Neural progenitor cell (in vitro differentiated cells): ENCODE measurements around the gene PPIL6. TPM values are rescaled to one million over a fixed set of nuclear protein-coding genes. Genes with fewer than 3 reads are reported as not detected.

Experiments
- DNase-seq: peaks from one replicate; pipeline ENCODE4 v3.0.0-alpha.2; 2016; ENCODE audit warnings: low spot score
- H2AFZ ChIP-seq: fragments of 200-600 bp; sonication (generic); replicated peaks from 2 replicates; pipeline ENCODE4 v1.6.1; 2016; ENCODE audit warnings: antibody characterized with exemption
- H3F3A ChIP-seq: fragments of 200-600 bp; sonication (generic); 2 replicates; pipeline ENCODE4 v1.6.1; 2016; ENCODE audit warnings: antibody characterized with exemption, low read depth
- H3K27ac ChIP-seq: fragments of 200-600 bp; sonication (generic); 2 replicates; pipeline ENCODE4 v1.5.1; 2016; ENCODE audit warnings: mild to moderate bottlenecking
- H3K27me3 ChIP-seq: fragments of 200-600 bp; sonication (generic); 2 replicates; pipeline ENCODE4 v1.6.1; 2016; ENCODE audit warnings: mild to moderate bottlenecking, moderate library complexity
- H3K36me3 ChIP-seq: fragments of 200-600 bp; sonication (generic); 2 replicates; pipeline ENCODE4 v1.5.1; 2016
- H3K4me1 ChIP-seq: fragments of 200-600 bp; sonication (generic); 2 replicates; pipeline ENCODE4 v1.6.1; 2016; ENCODE audit warnings: mixed run types
- H3K4me2 ChIP-seq: fragments of 200-600 bp; sonication (generic); 2 replicates; pipeline ENCODE4 v1.6.1; 2016
- H3K4me3 ChIP-seq: fragments of 200-600 bp; sonication (generic); 2 replicates; pipeline ENCODE4 v1.5.1; 2016
- H3K79me2 ChIP-seq: fragments of 200-600 bp; sonication (generic); 2 replicates; pipeline ENCODE4 v1.6.1; 2016; ENCODE audit warnings: low read depth
- H3K9ac ChIP-seq: fragments of 200-600 bp; sonication (generic); 2 replicates; pipeline ENCODE4 v1.6.1; 2016
- H3K9me3 ChIP-seq: fragments of 200-600 bp; sonication (generic); 2 replicates; pipeline ENCODE4 v1.5.1; 2016; ENCODE audit warnings: low read depth
- H4K20me1 ChIP-seq: fragments of 200-600 bp; sonication (generic); 2 replicates; pipeline ENCODE4 v1.6.1; 2016; ENCODE audit warnings: low read depth
- H3K27ac Mint-ChIP-seq: 3 replicates; pipeline ENCODE4 v1.8.0; 2021; ENCODE audit warnings: mixed read lengths
- H3K27me3 Mint-ChIP-seq: 2 replicates; pipeline ENCODE4 v1.8.0; 2022; ENCODE audit warnings: low read depth, mild to moderate bottlenecking, inconsistent platforms, moderate library complexity, mixed read lengths; ENCODE audit not compliant: insufficient read depth
- H3K36me3 Mint-ChIP-seq: 3 replicates; pipeline ENCODE4 v1.8.0; 2021; ENCODE audit warnings: mixed read lengths
- H3K4me1 Mint-ChIP-seq: 3 replicates; pipeline ENCODE4 v1.8.0; 2021; ENCODE audit warnings: mixed read lengths
- H3K4me3 Mint-ChIP-seq: 3 replicates; pipeline ENCODE4 v1.8.0; 2021; ENCODE audit warnings: mild to moderate bottlenecking, moderate library complexity, mixed read lengths
- H3K9me3 Mint-ChIP-seq: 3 replicates; pipeline ENCODE4 v1.8.0; 2020; ENCODE audit warnings: mixed read lengths
- CTCF ChIP-seq: fragments of 200-600 bp; sonication (generic); IDR thresholded peaks from 2 replicates; pipeline ENCODE4 v1.5.1; 2017; ENCODE audit warnings: antibody characterized with exemption, mild to moderate bottlenecking
- EZH2 ChIP-seq: fragments of 200-600 bp; sonication (generic); IDR thresholded peaks from 2 replicates; pipeline ENCODE4 v1.6.1; 2017; ENCODE audit warnings: antibody characterized with exemption, mild to moderate bottlenecking, moderate library complexity
- EZH2phosphoT487 ChIP-seq: fragments of 200-600 bp; sonication (generic); IDR thresholded peaks from 2 replicates; pipeline ENCODE4 v1.6.1; 2017; ENCODE audit warnings: antibody characterized with exemption
- total RNA-seq: library from RNA; depleted of rRNA; stranded (reverse); fragments of >200 nt; gene quantifications from 2 replicates; pipeline ENCODE4 v1.2.3, GENCODE V29; 2015; ENCODE audit warnings: low replicate concordance

PPIL6 gene
- total RNA-seq, 1 donor from 2014 or later, result 7.9 TPM

- H3K36me3 ChIP-seq, result no peaks in the 10 kb centered on the region
Observed at GRCh38 chr6:109342506-109342905, 97.9 kb downstream of the PPIL6 start.

GRCh38 chr6:109340811-109341210 is 99.6 kb downstream of the PPIL6 start:
- Histone ChIP-seq H3K9ac (no peak overlapping the region), H3K27me3 (no peaks in the 10 kb centered on the region)

More at GRCh38 chr6:109342506-109342905, 97.9 kb downstream of the PPIL6 start:
- Histone ChIP-seq H3K9me3 (no peaks in the 10 kb centered on the region), H3K79me2 (no peaks in the 10 kb centered on the region), H3K4me1 (no peaks in the 10 kb centered on the region), H3K27me3 (no peaks in the 10 kb centered on the region), H3F3A (no peaks in the 10 kb centered on the region), H3K4me2 (no peak overlapping the region), H3K4me3 (no peak overlapping the region), H3K9ac (no peak overlapping the region), H4K20me1 (no peaks in the 10 kb centered on the region), H2AFZ (no peak overlapping the region), H3K27ac (no peak overlapping the region)
- H3K4me3 Mint-ChIP-seq, result no peak overlapping the region
- TF ChIP-seq CTCF, result no peak
- no peak for TF ChIP-seq EZH2phosphoT487
- no peak for TF ChIP-seq EZH2
- no peak overlapping the region for H3K27ac Mint-ChIP-seq
- H3K27me3 Mint-ChIP-seq, result peaks cover 6% of the 10 kb centered on the region
- no peak for DNase-seq
- peaks cover 2% of the 10 kb centered on the region for H3K4me1 Mint-ChIP-seq
- H3K9me3 Mint-ChIP-seq, result no peaks in the 10 kb centered on the region
- no peaks in the 10 kb centered on the region for H3K36me3 Mint-ChIP-seq

More at GRCh38 chr6:109340811-109341210, 99.6 kb downstream of the PPIL6 start:
- Histone ChIP-seq H3K9me3 (no peaks in the 10 kb centered on the region), H2AFZ (no peak overlapping the region), H3F3A (no peaks in the 10 kb centered on the region), H3K4me1 (no peaks in the 10 kb centered on the region), H3K79me2 (no peaks in the 10 kb centered on the region), H3K4me3 (no peak overlapping the region), H3K27ac (no peak overlapping the region), H3K36me3 (no peaks in the 10 kb centered on the region), H3K4me2 (no peak overlapping the region), H4K20me1 (no peaks in the 10 kb centered on the region)
- peaks cover 6% of the 10 kb centered on the region for H3K27me3 Mint-ChIP-seq
- H3K36me3 Mint-ChIP-seq, result no peaks in the 10 kb centered on the region
- no peaks in the 10 kb centered on the region for H3K9me3 Mint-ChIP-seq
- no peak for DNase-seq
- H3K4me3 Mint-ChIP-seq, result no peak overlapping the region
- no peak for TF ChIP-seq CTCF
- TF ChIP-seq EZH2phosphoT487, result no peak
- TF ChIP-seq EZH2, result no peak
- no peak overlapping the region for H3K27ac Mint-ChIP-seq
- H3K4me1 Mint-ChIP-seq, result no peaks in the 10 kb centered on the region

Other genes with a start within 250 kb of the PPIL6 start
- 119 and 197 TPM in 2 replicates for gene CD164, start 58.2 kb downstream of the PPIL6 start, total RNA-seq
- 10.3 and 11.5 TPM in 2 replicates for gene SMPD2, start 96 bp upstream of the PPIL6 start, total RNA-seq
- 50.6 and 123 TPM in 2 replicates for gene MICAL1, start 15.1 kb upstream of the PPIL6 start, total RNA-seq
- 13.9 and 17.3 TPM in 2 replicates for gene ZBTB24, start 42.6 kb upstream of the PPIL6 start, total RNA-seq